SJCRH30 (cell line): Measurements from ENCODE around the gene ULBP2. TPM values are rescaled to one million over a fixed set of nuclear protein-coding genes. Genes with fewer than 3 reads are reported as not detected.
"Not testable (repeated sequence)": the region's sequence is repeated elsewhere in the genome, so short reads cannot be mapped to it uniquely, and the experiment has no call there.

Source experiments
- DNase-seq, 2 experiments: peaks; one replicate each; pipeline ENCODE4 v3.0.0-alpha.2; 2015 to 2020
- H3K27ac ChIP-seq: fragments of 250-450 bp; sonication (Bioruptor Pico); 2 replicates; pipeline ENCODE4 v1.5.1; 2020; ENCODE audit warnings: mild to moderate bottlenecking, moderate library complexity
- H3K27me3 ChIP-seq: fragments of 250-450 bp; sonication (Bioruptor Pico); 2 replicates; pipeline ENCODE4 v1.5.1; 2020; ENCODE audit warnings: mild to moderate bottlenecking, moderate library complexity
- H3K36me3 ChIP-seq: fragments of 250-450 bp; sonication (Bioruptor Pico); 2 replicates; pipeline ENCODE4 v1.5.1; 2020; ENCODE audit warnings: mild to moderate bottlenecking, moderate library complexity
- H3K4me1 ChIP-seq: fragments of 250-450 bp; sonication (Bioruptor Pico); 2 replicates; pipeline ENCODE4 v1.5.1; 2020; ENCODE audit warnings: mild to moderate bottlenecking, moderate library complexity
- H3K4me3 ChIP-seq: fragments of 250-450 bp; sonication (Bioruptor Pico); 2 replicates; pipeline ENCODE4 v1.5.1; 2020; ENCODE audit warnings: mild to moderate bottlenecking, moderate library complexity
- H3K9me3 ChIP-seq: fragments of 250-450 bp; sonication (Bioruptor Pico); replicated peaks from 2 replicates; pipeline ENCODE4 v1.5.1; 2020; ENCODE audit warnings: mild to moderate bottlenecking, moderate library complexity
- total RNA-seq: library from RNA; depleted of rRNA; stranded (reverse); fragments of >200 nt; shearing (Covaris generic); gene quantifications from 2 replicates; pipeline ENCODE4 v1.2.3, GENCODE V29; 2014

The ULBP2 gene
- total RNA-seq, 1 experiment from 2014 or later = 2.7 TPM

DNA sequence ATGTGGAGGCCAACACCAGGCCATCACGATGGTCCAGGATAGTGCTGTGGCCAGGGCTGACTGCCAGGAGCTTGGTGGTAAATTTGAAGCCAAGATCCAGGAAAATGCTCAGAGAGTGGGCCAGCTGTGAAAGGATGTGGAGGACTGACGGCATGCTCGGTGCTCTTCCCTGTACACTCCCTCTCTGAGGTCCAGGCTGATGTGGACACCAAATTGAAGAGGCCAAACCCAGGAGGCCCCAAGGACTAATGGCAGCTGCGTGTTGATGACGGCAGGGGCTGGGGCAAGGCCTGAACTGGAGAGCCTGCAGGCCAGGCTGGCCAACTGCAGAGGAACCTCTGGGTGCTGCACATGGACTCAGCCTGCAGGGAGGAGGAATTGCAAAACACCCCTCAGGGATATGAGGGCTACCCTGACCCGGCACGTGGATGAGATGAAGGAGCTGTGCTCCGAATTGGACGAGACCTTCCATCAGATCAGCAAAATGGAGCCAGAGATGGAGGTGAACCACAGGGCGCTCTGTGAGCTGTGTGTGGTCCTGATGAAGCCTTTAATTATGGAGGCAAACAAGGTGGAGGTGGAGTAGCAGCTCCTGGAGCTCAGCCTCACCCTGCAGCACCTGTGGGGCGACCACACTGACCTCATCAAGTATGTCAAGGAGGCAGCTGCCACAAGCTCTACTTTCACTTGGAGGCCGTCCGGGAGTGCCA lies 37.0 kb upstream of the ULBP2 start:
- no peak overlapping the region for H3K27ac ChIP-seq
- DNase-seq = no peak
- no peak overlapping the region for H3K4me3 ChIP-seq

DNA sequence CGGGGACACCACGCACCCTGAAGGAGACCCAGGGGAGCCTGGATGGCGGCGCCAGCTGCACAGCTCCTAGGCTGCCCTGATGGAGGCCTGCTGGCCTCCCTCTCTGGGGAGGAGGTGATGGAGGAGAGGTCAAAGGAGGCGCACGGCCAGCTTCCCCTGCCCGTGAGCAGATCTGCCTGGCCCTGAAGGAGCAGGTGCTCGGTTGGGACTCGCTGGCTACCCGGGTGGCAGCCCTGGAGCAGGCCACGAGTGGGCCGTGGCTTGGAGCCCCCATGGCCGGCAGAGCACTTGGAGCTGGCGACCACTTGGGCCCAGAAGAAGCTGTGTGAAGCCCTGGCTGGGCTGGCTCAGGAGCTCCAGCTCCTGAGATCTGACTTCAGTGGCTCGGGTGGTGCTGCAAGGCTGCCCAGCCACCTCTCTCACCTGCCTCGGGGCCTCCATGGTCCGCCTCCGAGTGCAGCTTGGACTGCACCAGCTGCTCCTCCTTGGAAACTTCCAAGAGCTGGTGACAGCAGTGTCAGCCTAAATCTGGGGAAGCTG lies 36.4 kb upstream of the ULBP2 start:
- Histone ChIP-seq H3K4me1 (no peaks in the 10 kb centered on the region), H3K36me3 (no peaks in the 10 kb centered on the region), H3K9me3 (no peaks in the 10 kb centered on the region; the same call in 1 of the 2 replicates), H3K27ac (no peak overlapping the region), H3K4me3 (no peak overlapping the region), H3K27me3 (peaks cover 25% of the 10 kb centered on the region)
- no peak for DNase-seq

More for the DNA sequence above, 37.0 kb upstream of the ULBP2 start:
- Histone ChIP-seq H3K9me3 (no peaks in the 10 kb centered on the region; the same call in 1 of the 2 replicates), H3K27me3 (peaks cover 25% of the 10 kb centered on the region), H3K4me1 (no peaks in the 10 kb centered on the region), H3K36me3 (no peaks in the 10 kb centered on the region)

DNA sequence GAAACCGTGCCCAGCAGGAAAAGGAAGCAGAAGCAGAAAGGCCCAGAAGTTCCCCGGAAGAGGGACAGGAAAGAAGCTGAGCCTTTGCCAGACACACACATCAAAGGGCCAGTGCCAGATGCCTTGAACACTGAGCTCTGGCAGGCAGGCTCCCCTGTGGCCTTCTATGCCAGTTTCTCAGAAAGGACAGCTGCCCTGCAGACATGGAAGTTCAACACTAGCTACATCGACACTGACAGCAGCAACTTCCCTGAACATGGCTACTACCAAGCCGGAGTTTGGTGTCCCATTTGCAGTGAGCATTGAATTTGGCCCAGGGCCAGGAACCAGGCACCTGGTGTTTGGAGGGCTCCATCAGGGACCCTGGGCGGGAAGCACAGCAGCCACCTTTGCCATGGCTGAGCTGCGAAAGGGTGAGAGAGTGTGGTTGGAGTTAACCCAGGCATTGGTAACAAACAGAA lies 35.9 kb upstream of the ULBP2 start:
- H3K4me3 ChIP-seq = no peak overlapping the region
- no peaks in the 10 kb centered on the region for H3K36me3 ChIP-seq
- no peak for DNase-seq
- H3K4me1 ChIP-seq = no peaks in the 10 kb centered on the region
- no peak overlapping the region for H3K27ac ChIP-seq
- no peaks in the 10 kb centered on the region; the same call in 1 of the 2 replicates for H3K9me3 ChIP-seq
- peaks cover 25% of the 10 kb centered on the region for H3K27me3 ChIP-seq

GRCh38 chr6:149906405-149906804 lies 35.4 kb upstream of the ULBP2 start:
- Histone ChIP-seq H3K27ac (no peak overlapping the region), H3K36me3 (no peaks in the 10 kb centered on the region), H3K9me3 (no peaks in the 10 kb centered on the region; the same call in 1 of the 2 replicates), H3K27me3 (peaks cover 21% of the 10 kb centered on the region), H3K4me1 (no peaks in the 10 kb centered on the region), H3K4me3 (no peak overlapping the region)
- no peak for DNase-seq

DNA sequence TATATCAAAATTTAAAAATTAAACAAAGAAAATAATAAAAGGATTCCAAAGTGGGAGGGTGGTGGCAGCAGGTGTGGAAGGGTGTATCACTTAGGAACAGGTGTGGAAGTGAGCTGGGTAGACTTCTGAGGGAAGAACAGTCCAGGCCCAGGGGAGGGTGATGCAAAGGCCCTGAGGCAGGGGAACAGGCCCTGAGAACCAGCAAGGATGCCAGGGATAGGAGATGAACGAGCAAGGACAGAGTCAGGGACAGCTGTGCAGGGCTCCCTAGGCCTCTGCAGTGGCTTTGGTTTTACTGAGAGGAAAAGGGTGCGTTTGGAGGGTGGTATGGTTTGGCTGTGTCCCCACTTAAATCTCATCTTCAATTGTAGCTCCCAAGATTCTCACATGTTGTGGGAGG lies 34.5 kb upstream of the ULBP2 start:
- no peaks in the 10 kb centered on the region for H3K4me1 ChIP-seq
- no peak overlapping the region for H3K27ac ChIP-seq
- peaks cover 23% of the 10 kb centered on the region for H3K27me3 ChIP-seq
- no peak for DNase-seq
- H3K4me3 ChIP-seq = no peak overlapping the region
- no peaks in the 10 kb centered on the region for H3K36me3 ChIP-seq
- no peaks in the 10 kb centered on the region; the same call in 1 of the 2 replicates for H3K9me3 ChIP-seq

DNA sequence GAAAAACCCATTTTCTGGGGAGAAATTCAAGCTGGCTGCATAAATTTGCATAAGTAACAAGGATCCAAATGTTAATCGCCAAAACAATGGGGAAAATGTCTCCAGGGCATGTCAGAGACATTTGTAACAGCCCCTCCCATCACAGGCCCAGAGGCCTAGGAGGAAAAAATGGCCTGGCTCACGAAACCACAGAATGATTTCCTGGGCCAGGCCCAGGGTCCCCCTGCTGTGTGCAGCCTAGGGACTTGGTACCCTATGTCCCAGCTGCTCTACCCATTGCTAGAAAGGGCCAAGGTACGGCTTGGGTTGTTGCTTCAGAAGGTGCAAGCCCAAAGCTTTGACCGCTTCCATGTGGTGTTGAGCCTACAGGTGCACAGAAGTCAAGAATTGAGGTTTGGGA lies 33.3 kb upstream of the ULBP2 start:
- not testable (repeated sequence) for DNase-seq, H3K27ac ChIP-seq

DNA sequence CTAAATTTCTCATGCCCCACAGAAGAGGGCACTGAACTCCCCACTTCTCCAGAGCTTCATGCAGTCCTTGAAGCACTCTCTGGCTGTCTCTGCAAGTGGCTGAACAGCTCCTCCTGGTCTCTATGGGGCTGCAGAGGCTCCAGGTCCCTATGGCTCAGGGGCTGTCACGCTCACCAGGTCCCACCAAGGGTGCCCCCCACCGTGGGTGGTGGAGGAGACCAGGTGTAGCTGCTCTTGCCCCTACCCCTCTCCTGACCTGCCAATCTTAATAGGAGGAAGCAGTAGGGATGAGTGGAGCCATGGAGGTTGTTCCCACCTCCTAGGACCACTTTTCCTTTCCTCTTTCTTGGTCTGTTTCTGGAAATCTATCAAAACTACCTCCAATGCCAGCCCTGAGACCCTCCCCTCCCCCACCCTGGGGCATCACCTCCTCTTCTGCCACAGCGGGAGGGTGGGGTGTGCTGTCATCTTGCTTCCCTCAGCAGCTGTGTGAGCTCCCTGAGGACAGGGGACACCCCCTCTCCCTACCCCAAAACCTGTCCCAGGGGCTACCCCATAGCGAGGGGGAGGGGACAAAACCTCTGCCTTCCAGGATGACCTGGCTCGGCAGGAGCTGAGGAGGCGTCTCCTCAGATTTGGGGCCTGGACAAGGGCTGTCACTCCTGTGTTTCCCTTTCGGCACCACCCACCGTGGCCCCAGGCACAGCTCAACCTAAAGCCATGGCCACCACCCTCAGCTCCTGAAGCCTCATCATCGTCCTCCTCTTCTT lies 31.9 kb upstream of the ULBP2 start:
- Histone ChIP-seq H3K36me3 (no peaks in the 10 kb centered on the region), H3K27me3 (peaks cover 6% of the 10 kb centered on the region), H3K4me3 (no peak overlapping the region), H3K27ac (no peak overlapping the region), H3K4me1 (no peaks in the 10 kb centered on the region), H3K9me3 (no peaks in the 10 kb centered on the region; the same call in 1 of the 2 replicates)
- DNase-seq = no peak

More for the DNA sequence above, 33.3 kb upstream of the ULBP2 start:
- H3K9me3 ChIP-seq, H3K4me3 ChIP-seq, H3K4me1 ChIP-seq, H3K36me3 ChIP-seq: not testable (repeated sequence)
- H3K27me3 ChIP-seq = peaks cover 14% of the 10 kb centered on the region; the same call in 1 of the 2 replicates

GRCh38 chr6:149910721-149911151 lies 31.1 kb upstream of the ULBP2 start:
- peaks cover 6% of the 10 kb centered on the region for H3K27me3 ChIP-seq
- DNase-seq = no peak
- no peak overlapping the region for H3K4me3 ChIP-seq
- H3K36me3 ChIP-seq = no peaks in the 10 kb centered on the region
- H3K9me3 ChIP-seq = no peaks in the 10 kb centered on the region; the same call in 1 of the 2 replicates
- no peaks in the 10 kb centered on the region for H3K4me1 ChIP-seq
- no peak overlapping the region for H3K27ac ChIP-seq

DNA sequence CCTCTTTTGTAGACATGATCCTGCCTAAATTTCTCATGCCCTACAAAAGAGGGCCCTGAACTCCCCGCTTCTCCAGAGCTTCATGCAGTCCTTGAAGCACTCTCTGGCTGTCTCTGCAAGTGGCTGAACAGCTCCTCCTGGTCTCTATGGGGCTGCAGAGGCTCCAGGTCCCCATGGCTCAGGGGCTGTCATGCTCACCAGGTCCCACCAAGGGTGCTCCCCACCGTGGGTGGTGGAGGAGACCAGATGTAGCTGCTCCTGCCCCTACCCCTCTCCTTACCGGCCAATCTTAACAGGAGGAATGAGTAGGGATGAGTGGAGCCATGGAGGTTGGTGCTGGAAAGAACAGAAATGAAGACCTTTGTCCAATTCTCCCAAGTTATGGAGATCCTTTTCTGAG lies 29.1 kb upstream of the ULBP2 start:
- H3K9me3 ChIP-seq, H3K36me3 ChIP-seq, H3K4me3 ChIP-seq, H3K27ac ChIP-seq, H3K4me1 ChIP-seq, DNase-seq: not testable (repeated sequence)
- peaks cover 11% of the 10 kb centered on the region for H3K27me3 ChIP-seq

- DNase-seq = no peak
- no peaks in the 10 kb centered on the region for H3K36me3 ChIP-seq
- no peaks in the 10 kb centered on the region for H3K4me1 ChIP-seq
- no peak overlapping the region for H3K27ac ChIP-seq
- H3K4me3 ChIP-seq = no peak overlapping the region
- H3K27me3 ChIP-seq = peaks cover 11% of the 10 kb centered on the region
- no peaks in the 10 kb centered on the region; the same call in 1 of the 2 replicates for H3K9me3 ChIP-seq
Observed at GRCh38 chr6:149913085-149913484, 28.7 kb upstream of the ULBP2 start.

- DNase-seq = no peak
- H3K27me3 ChIP-seq = peaks cover 11% of the 10 kb centered on the region
- H3K4me3 ChIP-seq = no peak overlapping the region
- no peaks in the 10 kb centered on the region for H3K9me3 ChIP-seq
- H3K36me3 ChIP-seq = no peaks in the 10 kb centered on the region
- no peaks in the 10 kb centered on the region for H3K4me1 ChIP-seq
- no peak overlapping the region for H3K27ac ChIP-seq
Observed at GRCh38 chr6:149913540-149914240, 28.1 kb upstream of the ULBP2 start.

- Histone ChIP-seq H3K27ac (no peak overlapping the region), H3K9me3 (no peaks in the 10 kb centered on the region), H3K27me3 (peaks cover 16% of the 10 kb centered on the region), H3K4me1 (no peaks in the 10 kb centered on the region), H3K4me3 (no peak overlapping the region), H3K36me3 (no peaks in the 10 kb centered on the region)
- DNase-seq = no peak
Observed at GRCh38 chr6:149915970-149916865, 25.6 kb upstream of the ULBP2 start.

DNA sequence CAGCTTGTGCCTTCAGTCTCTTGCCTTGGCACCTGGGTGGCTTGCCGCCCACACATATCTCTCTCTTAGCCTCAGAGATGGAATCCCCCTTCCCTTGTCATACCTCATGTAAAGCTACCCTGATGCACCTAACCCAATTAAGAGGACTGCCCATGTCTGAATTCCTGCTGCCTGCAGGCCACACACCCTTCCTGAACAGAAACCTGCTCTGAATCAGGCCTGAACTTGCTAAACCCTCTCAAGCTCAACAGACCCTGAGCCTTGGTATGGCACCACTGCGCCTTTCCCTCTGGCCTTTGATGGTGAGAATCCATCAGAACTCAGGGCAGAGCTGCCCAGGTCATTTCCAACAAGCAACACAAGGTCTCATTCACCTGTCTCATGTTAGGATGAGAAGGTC lies 24.1 kb upstream of the ULBP2 start:
- Histone ChIP-seq H3K4me1 (no peaks in the 10 kb centered on the region), H3K27ac (no peak overlapping the region), H3K27me3 (peaks cover 10% of the 10 kb centered on the region), H3K9me3 (no peaks in the 10 kb centered on the region), H3K36me3 (no peaks in the 10 kb centered on the region), H3K4me3 (no peak overlapping the region)
- no peak for DNase-seq
